Psoas muscle (tissue), 8 donors: Measurements from ENCODE around the gene DNAH8. TPM values are rescaled to one million over a fixed set of nuclear protein-coding genes. Genes with fewer than 3 reads are reported as not detected.

Experiments used
- ATAC-seq, 4 donors: fragments of 200-7000 bp; cut with Tn5 transposase; one replicate each; pipeline ENCODE4 v1.9.1; 2020; ENCODE audit warnings: moderate library complexity in 3 of 4, mild to moderate bottlenecking in 2 of 4
- DNase-seq, 2 donors: peaks; one replicate each; pipeline ENCODE4 v3.0.0-alpha.2; 2020
- H3K27ac ChIP-seq: fragments of 200-600 bp; one replicate; pipeline ENCODE4 v1.8.0; 2022
- H3K27me3 ChIP-seq, 3 donors: fragments of 200-600 bp in 1 of 3; one replicate each; pipeline versions ENCODE4 v1.6.1 to v1.8.0; 2013 to 2022; ENCODE audit warnings: low read length in 2 of 3, mild to moderate bottlenecking in 2 of 3, moderate library complexity in 1 of 3; ENCODE audit not compliant: insufficient read depth in 3 of 3
- H3K36me3 ChIP-seq, 2 donors: fragments of 200-600 bp in 1 of 2; one replicate each; pipeline versions ENCODE4 v1.6.1 to v1.8.0; 2013 to 2022; ENCODE audit warnings: low read depth in 1 of 2, mild to moderate bottlenecking in 1 of 2, moderate library complexity in 1 of 2; ENCODE audit not compliant: insufficient read depth in 1 of 2
- H3K4me1 ChIP-seq: fragments of 200-600 bp; one replicate; pipeline ENCODE4 v1.8.0; 2022
- H3K4me3 ChIP-seq: fragments of 200-600 bp; one replicate; pipeline ENCODE4 v1.8.0; 2022; ENCODE audit warnings: mild to moderate bottlenecking
- H3K9me3 ChIP-seq: fragments of 200-600 bp; one replicate; pipeline ENCODE4 v1.8.0; 2022
- WGBS, 3 donors: extraction: QIAGEN DNeasy Blood & Tissue Kit; methylation state at CpG; one replicate each; pipeline versions ENCODE4 v1.1.6 to v1.1.7; 2013; 5-methylcytosine and 5-hydroxymethylcytosine counted together
- intact Hi-C, 2 donors: fragments of 100-400 bp; cut with DNase I; formaldehyde crosslinking; loops; one replicate each; pipeline versions ENCODE4 v1.11.0 to v1.14.2; 2022
- polyA plus RNA-seq, 3 donors: library from polyadenylated mRNA; stranded (reverse); fragments of 200-250 nt; gene quantifications; one replicate each; pipeline ENCODE4 v1.2.3, GENCODE V29; 2013
- total RNA-seq, 4 donors: library from RNA; stranded (reverse); fragmentation: NEBNext Ultra II Directional in 2 of 4; extraction: Animal tissue kit (Norgen Biotek cat#: 25700) in 2 of 4; gene quantifications; one replicate each; pipeline versions ENCODE4 v1.2.1 to v1.2.4, GENCODE V29; 2021 to 2023
- TF ChIP-seq, protein P1 (sequence below): fragments of 200-600 bp; IDR thresholded peaks from one replicate; pipeline ENCODE4 v1.8.0; 2022; ENCODE audit warnings: antibody characterized with exemption
- donor health status: healthy with polysubstance abuse.
- donor health status: DM: no; HTN: no; CAD: no; lungs with moderate emphysema.
- donor health status: Bipolar disorder and iron deficiency.
- donor health status: healthy.
- donor health status: DM: yes; HTN: yes; CAD: no.
- donor health status: DM: no; HTN: no; CAD: no.
- donor health status: DM: no; HTN: no; CAD: no.
- donor health status: DM: yes; HTN: yes; CAD: no.

Gene DNAH8
- total and polyA plus RNA-seq, 7 donors, result 0.02 TPM; not detected in 6

DNA sequence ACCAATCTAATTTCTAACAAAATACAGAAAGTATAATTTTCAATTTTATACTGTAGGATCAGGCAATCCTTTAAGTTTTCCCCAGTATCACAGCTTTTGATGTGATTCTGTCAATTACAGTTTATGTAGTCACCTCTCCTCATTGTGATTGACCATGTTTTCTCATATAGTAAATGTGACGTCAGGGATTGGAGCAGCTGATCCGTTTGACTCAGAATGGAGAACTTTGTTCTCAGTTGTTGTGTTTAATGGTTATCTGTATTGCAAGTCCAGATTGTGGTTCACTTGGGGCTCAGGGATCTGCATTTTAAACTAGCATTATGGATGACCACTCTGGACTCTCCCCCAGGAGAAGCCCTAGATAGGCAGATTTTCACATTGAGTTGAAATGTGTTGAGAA lies 90.6 kb downstream of the DNAH8 start:
- Histone ChIP-seq H3K4me1 (no peaks in the 10 kb centered on the region), H3K27me3 (peaks cover 3 to 9% (median 7%) of the 10 kb centered on the region in 3 donors), H3K9me3 (no peaks in the 10 kb centered on the region), H3K27ac (no peak overlapping the region), H3K36me3 (no peaks in the 10 kb centered on the region), H3K4me3 (no peak overlapping the region)
- DNase-seq (no peak), ATAC-seq (no peak)
- WGBS, 3 donors, result 50 to 59% (median 52%) methylated on average over 2 of the region's 2 CpGs
- TF ChIP-seq, protein P1, sequence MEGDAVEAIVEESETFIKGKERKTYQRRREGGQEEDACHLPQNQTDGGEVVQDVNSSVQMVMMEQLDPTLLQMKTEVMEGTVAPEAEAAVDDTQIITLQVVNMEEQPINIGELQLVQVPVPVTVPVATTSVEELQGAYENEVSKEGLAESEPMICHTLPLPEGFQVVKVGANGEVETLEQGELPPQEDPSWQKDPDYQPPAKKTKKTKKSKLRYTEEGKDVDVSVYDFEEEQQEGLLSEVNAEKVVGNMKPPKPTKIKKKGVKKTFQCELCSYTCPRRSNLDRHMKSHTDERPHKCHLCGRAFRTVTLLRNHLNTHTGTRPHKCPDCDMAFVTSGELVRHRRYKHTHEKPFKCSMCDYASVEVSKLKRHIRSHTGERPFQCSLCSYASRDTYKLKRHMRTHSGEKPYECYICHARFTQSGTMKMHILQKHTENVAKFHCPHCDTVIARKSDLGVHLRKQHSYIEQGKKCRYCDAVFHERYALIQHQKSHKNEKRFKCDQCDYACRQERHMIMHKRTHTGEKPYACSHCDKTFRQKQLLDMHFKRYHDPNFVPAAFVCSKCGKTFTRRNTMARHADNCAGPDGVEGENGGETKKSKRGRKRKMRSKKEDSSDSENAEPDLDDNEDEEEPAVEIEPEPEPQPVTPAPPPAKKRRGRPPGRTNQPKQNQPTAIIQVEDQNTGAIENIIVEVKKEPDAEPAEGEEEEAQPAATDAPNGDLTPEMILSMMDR, result no peak
- intact Hi-C loops, result no loop called here

DNA sequence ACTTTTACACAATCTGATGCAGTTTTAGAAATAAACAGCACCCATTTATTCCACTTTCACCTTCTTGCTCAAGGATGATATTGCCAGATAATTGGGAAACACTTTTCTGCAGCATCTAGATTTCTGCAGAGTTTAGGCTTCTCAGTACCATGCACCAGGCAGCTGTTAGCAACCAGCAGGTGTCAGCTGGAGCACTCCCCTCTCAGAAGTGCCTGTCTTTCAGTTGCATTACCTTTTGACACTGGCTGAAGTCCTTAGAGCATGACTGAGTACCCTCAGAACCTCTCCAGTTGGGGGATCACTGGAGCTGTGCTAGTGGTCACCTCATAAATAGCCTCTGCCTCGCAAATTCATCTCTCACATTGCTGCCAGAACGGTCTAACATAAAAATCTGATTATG lies 91.2 kb downstream of the DNAH8 start:
- TF ChIP-seq, protein P1, result no peak
- Histone ChIP-seq H3K4me3 (no peak overlapping the region), H3K27ac (no peak overlapping the region), H3K9me3 (no peaks in the 10 kb centered on the region), H3K4me1 (no peaks in the 10 kb centered on the region), H3K36me3 (no peaks in the 10 kb centered on the region), H3K27me3 (peaks cover 3 to 9% (median 7%) of the 10 kb centered on the region in 3 donors)
- WGBS, 3 donors, result 38 to 73% (median 44%) methylated on average over 2 of the region's 2 CpGs
- intact Hi-C loops, result no loop called here
- ATAC-seq (no peak), DNase-seq (no peak)

DNA sequence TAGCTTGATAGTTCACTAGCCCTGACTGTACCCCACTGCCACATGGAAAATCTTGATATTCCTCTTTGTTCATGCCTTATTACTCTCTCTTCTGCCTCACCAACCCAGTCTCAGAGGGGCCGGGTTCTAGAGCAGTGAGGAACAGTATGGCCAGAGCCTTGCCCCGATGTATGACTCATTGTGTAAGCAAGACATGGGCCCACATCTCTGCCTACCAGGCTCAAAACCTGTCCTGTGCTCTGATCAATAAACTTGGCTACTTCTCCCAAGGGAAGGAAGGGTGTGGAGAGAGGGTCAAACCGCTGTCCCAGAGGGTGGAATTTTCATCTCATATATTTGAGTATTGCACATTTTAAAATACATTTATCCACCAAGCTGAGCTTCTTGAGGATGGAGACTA lies 91.7 kb downstream of the DNAH8 start:
- Histone ChIP-seq H3K27me3 (peaks cover 3 to 9% (median 7%) of the 10 kb centered on the region in 3 donors), H3K36me3 (no peaks in the 10 kb centered on the region), H3K4me1 (no peaks in the 10 kb centered on the region), H3K4me3 (no peak overlapping the region), H3K27ac (no peak overlapping the region), H3K9me3 (no peaks in the 10 kb centered on the region)
- no peak for DNase-seq
- intact Hi-C loops, result no loop called here
- no peak for ATAC-seq
- TF ChIP-seq, protein P1, result no peak
- 79 to 88% (median 84%) methylated on average over 3 of the region's 3 CpGs for WGBS, 3 donors

DNA sequence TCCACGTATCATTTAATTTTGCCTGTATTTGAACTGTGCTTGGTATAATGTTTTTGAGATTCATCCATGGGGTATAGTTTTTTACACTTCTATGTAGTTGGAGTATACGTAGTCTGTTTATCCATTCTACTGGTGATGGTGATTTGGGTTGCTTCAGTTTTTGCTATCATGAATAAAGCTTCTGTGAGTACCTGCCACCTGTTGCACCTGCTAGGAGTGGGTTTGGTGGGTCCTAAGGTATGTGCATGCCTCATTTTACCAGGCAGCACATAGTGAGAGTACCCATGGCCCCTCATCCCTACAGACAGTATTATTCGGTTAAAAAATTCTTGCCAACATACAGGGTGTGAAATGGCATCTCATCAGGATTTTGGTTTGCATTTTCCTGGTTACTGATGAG lies 92.9 kb downstream of the DNAH8 start:
- Histone ChIP-seq H3K4me3 (no peak overlapping the region), H3K4me1 (no peaks in the 10 kb centered on the region), H3K36me3 (no peaks in the 10 kb centered on the region), H3K27me3 (peaks cover 3 to 10% (median 7%) of the 10 kb centered on the region in 3 donors), H3K9me3 (no peaks in the 10 kb centered on the region), H3K27ac (no peak overlapping the region)
- 72 to 95% (median 75%) methylated on average over 3 of the region's 3 CpGs for WGBS, 3 donors
- TF ChIP-seq, protein P1, result no peak
- intact Hi-C loops, result no loop called here
- no peak for DNase-seq
- no peak for ATAC-seq

DNA sequence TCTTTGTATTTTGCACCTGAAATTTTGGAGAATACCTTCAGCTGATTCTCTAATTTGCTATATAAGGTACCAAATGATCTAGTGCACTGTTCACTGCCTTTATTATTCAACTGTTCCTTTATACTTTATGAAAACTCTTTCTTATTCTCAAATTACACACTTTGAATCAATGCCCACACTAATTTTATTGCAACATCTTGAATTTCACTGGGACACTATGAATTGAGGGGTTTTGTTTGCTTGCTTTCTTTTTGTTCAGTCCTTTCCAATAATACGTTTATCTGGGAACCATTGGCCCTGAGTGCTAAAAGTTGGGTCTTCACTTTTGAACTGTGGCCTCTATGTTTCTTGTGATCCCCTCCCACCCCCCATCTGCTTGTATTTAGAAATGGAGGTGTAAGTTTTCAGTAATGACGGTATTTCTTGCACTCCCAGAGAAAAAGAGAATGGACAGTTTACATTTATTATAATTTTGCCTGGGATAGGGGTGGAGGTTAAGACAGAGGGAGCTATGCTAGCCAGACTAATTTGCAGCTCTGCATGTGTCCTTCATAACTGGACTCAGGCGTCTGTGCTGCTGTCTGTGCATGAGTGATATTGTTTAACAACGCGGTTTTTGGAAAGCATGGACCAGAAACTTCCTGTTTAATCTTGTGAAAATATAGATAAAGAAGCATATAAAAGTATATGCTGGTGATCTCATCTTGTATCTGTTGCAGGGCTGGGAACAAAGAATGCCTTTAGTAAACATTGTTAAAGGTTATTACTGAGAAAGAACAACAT lies 98.1 kb downstream of the DNAH8 start:
- 43 to 57% (median 52%) methylated on average over 5 of the region's 5 CpGs for WGBS, 3 donors
- Histone ChIP-seq H3K36me3 (no peaks in the 10 kb centered on the region), H3K27me3 (peaks cover 0 to 6% (median 0%) of the 10 kb centered on the region in 3 donors), H3K27ac (no peak overlapping the region), H3K9me3 (no peaks in the 10 kb centered on the region), H3K4me1 (no peaks in the 10 kb centered on the region), H3K4me3 (no peak overlapping the region)
- ATAC-seq, result no peak
- no peak for DNase-seq
- intact Hi-C loops, result no loop called here
- TF ChIP-seq, protein P1, result no peak
